H1 (cell line): Measurements from ENCODE around the gene FSTL4. TPM values are rescaled to one million over a fixed set of nuclear protein-coding genes. Genes with fewer than 3 reads are reported as not detected.

ENCODE experiments used
- CTCF ChIA-PET: fragments of 300-600 bp; sonication (Branson Sonifier 250); formaldehyde crosslinking; loops from one replicate; lab custom pipeline; 2021; ENCODE audit not compliant: partially characterized antibody; lab: Charles Lee
- POLR2A ChIA-PET: fragments of 300-600 bp; sonication (Branson Sonifier 250); formaldehyde crosslinking; loops from one replicate; lab custom pipeline; 2021; ENCODE audit warnings: inconsistent platforms; ENCODE audit not compliant: partially characterized antibody; lab: Charles Lee
- DNase-seq, 2 experiments: peaks; one replicate each; pipeline versions ENCODE4 v3.0.0 to v3.0.0-alpha.2; 2010 to 2022; ENCODE audit warnings: low spot score in 2 of 2, low read depth in 1 of 2, mixed read lengths in 1 of 2
- FAIRE-seq: peaks from 2 replicates; lab custom pipeline; 2011; peaks lifted over from hg19 to GRCh38; lab: Jason Lieb, UNC
- H2AFZ ChIP-seq: 2 replicates; pipeline ENCODE4 v1.8.1; 2012; ENCODE audit warnings: low read length, inconsistent platforms
- H2AK5ac ChIP-seq: 2 replicates; pipeline ENCODE4 v1.6.1; 2013; ENCODE audit warnings: low read depth, low read length
- H2BK120ac ChIP-seq: replicated peaks from 2 replicates; pipeline ENCODE3; 2013; ENCODE audit warnings: low read depth, low read length, inconsistent platforms
- H2BK12ac ChIP-seq: 2 replicates; pipeline ENCODE4 v1.6.1; 2013; ENCODE audit warnings: low read depth, low read length
- H2BK15ac ChIP-seq: 2 replicates; pipeline ENCODE4 v1.6.1; 2013; ENCODE audit warnings: low read length
- H2BK20ac ChIP-seq: 2 replicates; pipeline ENCODE4 v1.6.1; 2013; ENCODE audit warnings: low read length
- H2BK5ac ChIP-seq: 2 replicates; pipeline ENCODE4 v1.6.1; 2013; ENCODE audit warnings: low read depth, low read length
- H3K14ac ChIP-seq: 2 replicates; pipeline ENCODE4 v1.6.1; 2013; ENCODE audit warnings: inconsistent platforms; ENCODE audit not compliant: insufficient read length
- H3K18ac ChIP-seq: 2 replicates; pipeline ENCODE4 v1.6.1; 2013; ENCODE audit warnings: low read length; ENCODE audit errors: extremely low read depth
- H3K23ac ChIP-seq: 2 replicates; pipeline ENCODE4 v1.6.1; 2013; ENCODE audit warnings: inconsistent platforms; ENCODE audit not compliant: insufficient read length
- H3K23me2 ChIP-seq: 2 replicates; pipeline ENCODE4 v1.6.1; 2013; ENCODE audit warnings: low read depth, low read length
- H3K27ac ChIP-seq: 2 replicates; pipeline ENCODE4 v1.6.1; 2011; ENCODE audit warnings: low read depth, low read length, inconsistent platforms
- H3K27me3 ChIP-seq, 4 experiments: replicated peaks in 1 of 4; 1 replicate in 1 of 4; 2 replicates in 3 of 4; pipeline versions ENCODE4 v1.6.1 to v1.8.1; 2011 to 2013; ENCODE audit warnings: low read length in 3 of 4, mild to moderate bottlenecking in 3 of 4, inconsistent platforms in 2 of 4, mixed read lengths in 2 of 4, moderate library complexity in 1 of 4; ENCODE audit not compliant: control insufficient read depth in 3 of 4, insufficient read depth in 3 of 4; ENCODE audit errors: extremely low read depth in 1 of 4
- H3K36me3 ChIP-seq, 4 experiments: 2 replicates each; pipeline versions ENCODE4 v1.6.1 to v1.8.1; 2011 to 2013; ENCODE audit warnings: mild to moderate bottlenecking in 4 of 4, low read length in 3 of 4, moderate library complexity in 2 of 4, control low read depth in 1 of 4, inconsistent platforms in 1 of 4; ENCODE audit not compliant: insufficient read depth in 4 of 4, control insufficient read depth in 2 of 4
- H3K4ac ChIP-seq: replicated peaks from 2 replicates; pipeline ENCODE3; 2013; ENCODE audit warnings: low read length, low read depth, mixed read lengths, inconsistent platforms; ENCODE audit not compliant: insufficient read length
- H3K4me1 ChIP-seq, 4 experiments: replicated peaks in 1 of 4; 1 replicate in 1 of 4; 2 replicates in 3 of 4; pipeline versions ENCODE4 v1.6.1 to v1.8.1; 2011 to 2013; ENCODE audit warnings: low read length in 3 of 4, inconsistent platforms in 2 of 4, mixed read lengths in 1 of 4; ENCODE audit not compliant: insufficient read depth in 4 of 4, control insufficient read depth in 3 of 4
- H3K4me2 ChIP-seq, 2 experiments: 2 replicates each; pipeline versions ENCODE4 v1.6.1 to v1.8.1; 2011 to 2013; ENCODE audit warnings: low read depth in 2 of 2, low read length in 2 of 2, control low read depth in 1 of 2, inconsistent platforms in 1 of 2, mild to moderate bottlenecking in 1 of 2; ENCODE audit not compliant: insufficient read depth in 1 of 2
- H3K4me3 ChIP-seq, 4 experiments: fragments of 200-600, 300-600 bp in 1 of 4; sonication (generic), shearing (Covaris generic), sonication (Bioruptor Twin) in 1 of 4; 2 replicates each; pipeline versions ENCODE4 v1.5.1 to v1.8.1; 2011 to 2016; ENCODE audit warnings: low read length in 4 of 4, low read depth in 3 of 4, control low read depth in 2 of 4, inconsistent platforms in 2 of 4, mild to moderate bottlenecking in 2 of 4, mixed read lengths in 1 of 4, moderate library complexity in 1 of 4; ENCODE audit not compliant: insufficient read depth in 2 of 4; ENCODE audit errors: extremely low read depth in 1 of 4
- H3K56ac ChIP-seq: replicated peaks from 2 replicates; pipeline ENCODE3; 2013; ENCODE audit warnings: low read depth, mild to moderate bottlenecking, mixed read lengths, low read length, inconsistent platforms; ENCODE audit not compliant: insufficient read length
- H3K79me1 ChIP-seq: 2 replicates; pipeline ENCODE4 v1.6.1; 2013; ENCODE audit warnings: low read depth, low read length, control low read depth
- H3K79me2 ChIP-seq, 2 experiments: 2 replicates each; pipeline versions ENCODE4 v1.6.1 to v1.8.1; 2012 to 2013; ENCODE audit warnings: low read length in 2 of 2, mild to moderate bottlenecking in 2 of 2, inconsistent platforms in 1 of 2; ENCODE audit not compliant: insufficient read depth in 2 of 2, control insufficient read depth in 1 of 2
- H3K9ac ChIP-seq, 4 experiments: replicated peaks in 1 of 4; 1 replicate in 1 of 4; 2 replicates in 3 of 4; pipeline versions ENCODE4 v1.6.1 to v1.8.1; 2011 to 2013; ENCODE audit warnings: low read depth in 3 of 4, low read length in 3 of 4, control low read depth in 2 of 4, mild to moderate bottlenecking in 2 of 4, moderate library complexity in 2 of 4, inconsistent platforms in 1 of 4; ENCODE audit errors: extremely low read depth in 1 of 4
- H3K9me3 ChIP-seq, 2 experiments: 2 replicates each; pipeline versions ENCODE4 v1.6.1 to v1.8.1; 2012 to 2013; ENCODE audit warnings: mild to moderate bottlenecking in 2 of 2, moderate library complexity in 2 of 2, control low read depth in 1 of 2, inconsistent platforms in 1 of 2, low read depth in 1 of 2, low read length in 1 of 2, mixed read lengths in 1 of 2; ENCODE audit not compliant: insufficient read depth in 2 of 2
- H4K20me1 ChIP-seq, 2 experiments: replicated peaks in 1 of 2; 2 replicates each; pipeline versions ENCODE3 to v1.8.1; 2011 to 2013; ENCODE audit warnings: inconsistent platforms in 2 of 2, low read length in 2 of 2, mild to moderate bottlenecking in 1 of 2; ENCODE audit not compliant: insufficient read depth in 2 of 2, control insufficient read depth in 1 of 2
- H4K5ac ChIP-seq: 2 replicates; pipeline ENCODE4 v1.6.1; 2013; ENCODE audit warnings: low read length, low read depth, mixed read lengths, inconsistent platforms; ENCODE audit not compliant: insufficient read length
- H4K8ac ChIP-seq: 2 replicates; pipeline ENCODE4 v1.8.0; 2013; ENCODE audit warnings: mild to moderate bottlenecking, moderate library complexity, low read length, inconsistent platforms; ENCODE audit not compliant: insufficient read depth; ENCODE audit errors: extremely low read depth
- H4K91ac ChIP-seq: replicated peaks from 2 replicates; pipeline ENCODE3; 2013; ENCODE audit warnings: low read length, mixed read lengths, inconsistent platforms; ENCODE audit not compliant: insufficient read length
- BACH1 ChIP-seq: IDR thresholded peaks from 2 replicates; pipeline ENCODE4 v1.6.1; 2012; ENCODE audit warnings: low read length, improper control_type of control experiment
- BRCA1 ChIP-seq: IDR thresholded peaks from 2 replicates; pipeline ENCODE4 v1.6.1; 2012; ENCODE audit warnings: low read depth, low read length, improper control_type of control experiment
- CBX8 ChIP-seq: fragments of 300-800, 300-1000 bp; sonication (generic); IDR thresholded peaks from 2 replicates; pipeline ENCODE4 v1.7.1; 2016; ENCODE audit warnings: low read depth, low read length, borderline replicate concordance
- EP300 ChIP-seq, 2 experiments: IDR thresholded peaks; 1 replicate in 1 of 2; 2 replicates in 1 of 2; pipeline ENCODE4 v1.6.1; 2011 to 2012; ENCODE audit warnings: low read depth in 2 of 2, low read length in 2 of 2, mild to moderate bottlenecking in 2 of 2, borderline replicate concordance in 1 of 2, inconsistent platforms in 1 of 2, moderate library complexity in 1 of 2
- FOSL1 ChIP-seq: IDR thresholded peaks from 2 replicates; pipeline ENCODE4 v1.6.1; 2011; ENCODE audit warnings: mild to moderate bottlenecking, low read depth, low read length, moderate library complexity; ENCODE audit not compliant: insufficient read depth
- GTF2F1 ChIP-seq: IDR thresholded peaks from 2 replicates; pipeline ENCODE4 v1.6.1; 2012; ENCODE audit warnings: low read depth, low read length, improper control_type of control experiment, borderline replicate concordance
- MAX ChIP-seq: IDR thresholded peaks from 2 replicates; pipeline ENCODE4 v1.6.1; 2012; ENCODE audit warnings: inconsistent platforms
- NANOG ChIP-seq: IDR thresholded peaks from 2 replicates; pipeline ENCODE4 v1.6.1; 2011; ENCODE audit warnings: low read length, low read depth, mild to moderate bottlenecking, inconsistent platforms; ENCODE audit not compliant: insufficient read depth, poor library complexity, severe bottlenecking
- PHF8 ChIP-seq: fragments of 200-600 bp; sonication (generic); conservative IDR thresholded peaks from 2 replicates; pipeline ENCODE4 v1.7.1; 2012; ENCODE audit warnings: low read depth, mild to moderate bottlenecking, inconsistent platforms, low read length, moderate library complexity
- POLR2AphosphoS5 ChIP-seq: IDR thresholded peaks from 2 replicates; pipeline ENCODE4 v1.6.1; 2011; ENCODE audit warnings: low read depth, low read length
- POU5F1 ChIP-seq: IDR thresholded peaks from 2 replicates; pipeline ENCODE4 v1.6.1; 2011; ENCODE audit warnings: low read depth, mild to moderate bottlenecking, low read length, moderate library complexity
- RFX5 ChIP-seq: IDR thresholded peaks from 2 replicates; pipeline ENCODE4 v1.6.1; 2011; ENCODE audit warnings: low read depth, low read length, improper control_type of control experiment, borderline replicate concordance
- TBP ChIP-seq: IDR thresholded peaks from 2 replicates; pipeline ENCODE4 v1.6.1; 2011; ENCODE audit warnings: low read depth, low read length, improper control_type of control experiment
- WGBS, 2 experiments: shearing (Covaris generic) in 1 of 2; methylation state at CpG; one replicate each; pipeline versions ENCODE4 v1.1.6 to v1.1.7; 2013 to 2015; ENCODE audit warnings: low lambda C conversion rate in 2 of 2, mixed read lengths in 2 of 2, inconsistent platforms in 1 of 2, low coverage in 1 of 2, missing lambda C conversion rate in 1 of 2; ENCODE audit not compliant: insufficient replicate concordance in 2 of 2, insufficient coverage in 1 of 2, insufficient read length in 1 of 2; ENCODE audit errors: extremely low coverage in 1 of 2, missing lambda C conversion rate in 1 of 2; 5-methylcytosine and 5-hydroxymethylcytosine counted together
- polyA plus RNA-seq, 7 experiments: library from polyadenylated mRNA; depleted of rRNA in 3 of 7; stranded (reverse) in 5 of 7; unstranded in 2 of 7; fragments of >200 nt in 5 of 7; fragments of 200-250 nt in 2 of 7; gene quantifications; 1 replicate in 5 of 7; 2 replicates in 1 of 7; 4 replicates in 1 of 7; pipeline versions ENCODE4 v1.2.1 to v1.2.3, GENCODE V29; 2011 to 2013; ENCODE audit warnings: missing spikeins in 2 of 7, mixed read lengths in 2 of 7
- total RNA-seq: library from RNA; stranded (reverse); fragmentation: NEBNext Ultra II Directional; extraction: Animal tissue kit (Norgen Biotek cat#: 25700); gene quantifications from 2 replicates; pipeline ENCODE4 v1.2.1, GENCODE V29; 2021

FSTL4 gene
- total and polyA plus RNA-seq, 2 of the 8 experiments (the other 6 are each of a cell fraction or from before 2014, with no cell fraction given): 3.1 to 4.1 TPM

- FAIRE-seq: no peak
- TF ChIP-seq POLR2AphosphoS5: no peak
- TF ChIP-seq BACH1: no peak
- TF ChIP-seq MAX: no peak
- TF ChIP-seq FOSL1: no peak
- TF ChIP-seq GTF2F1: no peak
- no peak for TF ChIP-seq BRCA1
- no peak for TF ChIP-seq EP300 (IDR thresholded peaks at IDR 0.05; ENCODE audit: borderline replicate concordance in 1 of 2, low read depth in 2 of 2, low read length in 2 of 2)
- TF ChIP-seq TBP: no peak
- no peak for TF ChIP-seq CBX8
- no peak for TF ChIP-seq PHF8
- TF ChIP-seq POU5F1: no peak
- TF ChIP-seq NANOG: no peak
- TF ChIP-seq RFX5: no peak
Observed at GRCh38 chr5:133384903-133385302, 227.4 kb downstream of the FSTL4 start.

More at GRCh38 chr5:133384903-133385302, 227.4 kb downstream of the FSTL4 start:
- no peak overlapping the region for H3K23ac ChIP-seq
- peaks cover 0 to 2% (median 0%) of the 10 kb centered on the region in 4 experiments; a peak in 2 of 7 replicates for H3K27me3 ChIP-seq
- H2AK5ac ChIP-seq: no peak overlapping the region
- H4K8ac ChIP-seq: no peak overlapping the region
- H3K79me1 ChIP-seq: no peaks in the 10 kb centered on the region
- H2BK12ac ChIP-seq: no peak overlapping the region
- WGBS, 2 experiments: 94% methylated on average over 9 of the region's 9 CpGs; no CpG with 5 or more reads in 1 of the 2 experiments
- H3K9me3 ChIP-seq: no peaks in the 10 kb centered on the region
- no peak overlapping the region for H3K4me2 ChIP-seq
- H4K20me1 ChIP-seq: no peaks in the 10 kb centered on the region
- no peak overlapping the region for H3K9ac ChIP-seq
- ChIA-PET POLR2A (no interaction called here), CTCF (interaction anchor here (0.8 to 1.2 kb wide), 2 partner anchors 23 to 166 kb away, joined by 3 read pairs; no protein-coding TSS in a partner anchor)
- no peak overlapping the region for H3K4ac ChIP-seq
- no peak for DNase-seq
- H3K14ac ChIP-seq: no peak overlapping the region
- H3K23me2 ChIP-seq: no peaks in the 10 kb centered on the region
- peaks cover 0 to 17% (median 12%) of the 10 kb centered on the region in 4 experiments; a peak in 6 of 7 replicates for H3K4me1 ChIP-seq
- no peaks in the 10 kb centered on the region for H3K36me3 ChIP-seq
- H4K5ac ChIP-seq: no peak overlapping the region
- no peak overlapping the region for H2AFZ ChIP-seq
- H3K4me3 ChIP-seq: no peak overlapping the region
- no peak overlapping the region for H2BK5ac ChIP-seq
- H2BK20ac ChIP-seq: no peak overlapping the region
- H4K91ac ChIP-seq: no peak overlapping the region
- no peak overlapping the region for H2BK120ac ChIP-seq
- H2BK15ac ChIP-seq: no peak overlapping the region
- no peak overlapping the region for H3K18ac ChIP-seq
- no peak overlapping the region for H3K27ac ChIP-seq
- H3K79me2 ChIP-seq: no peaks in the 10 kb centered on the region
- no peak overlapping the region for H3K56ac ChIP-seq
